SK-N-SH (cell line): ENCODE data around the gene MARCHF11. TPM values are rescaled to one million over a fixed set of nuclear protein-coding genes. Genes with fewer than 3 reads are reported as not detected.

ENCODE experiments used
- CTCF ChIA-PET: fragments of 300-600, 350-600 bp; formaldehyde crosslinking; extraction: SDS; loops from one replicate; lab custom pipeline; 2021; lab: Yijun Ruan, JAX
- POLR2A ChIA-PET: fragments of 350-600 bp; sonication (Branson Sonifier 250); formaldehyde crosslinking; extraction: SDS; loops from one replicate; lab custom pipeline; 2020; ENCODE audit warnings: antibody characterized with exemption, inconsistent platforms; lab: Yijun Ruan, JAX
- DNase-seq: peaks from one replicate; pipeline ENCODE4 v3.0.0; 2012
- H2AFZ ChIP-seq: fragments of 200-600 bp; sonication (generic); 2 replicates; pipeline ENCODE4 v1.8.1; 2016; ENCODE audit warnings: antibody characterized with exemption, mild to moderate bottlenecking, low read depth
- H3F3A ChIP-seq: fragments of 200-600 bp; sonication (generic); replicated peaks from 2 replicates; pipeline ENCODE3; 2016; ENCODE audit warnings: antibody characterized with exemption, mild to moderate bottlenecking; ENCODE audit not compliant: insufficient read depth
- H3K27ac ChIP-seq, 2 experiments: fragments of 200-500 bp in 1 of 2; fragments of 200-600 bp in 1 of 2; sonication (Bioruptor generic) in 1 of 2; sonication (generic), shearing (Covaris generic) in 1 of 2; 2 replicates each; pipeline versions ENCODE4 v1.5.1 to v1.6.1; 2014 to 2016; ENCODE audit warnings: low read depth in 2 of 2, inconsistent platforms in 1 of 2, low read length in 1 of 2, mild to moderate bottlenecking in 1 of 2, mixed read lengths in 1 of 2
- H3K27me3 ChIP-seq: fragments of 200-600 bp; sonication (generic), shearing (Covaris generic); 2 replicates; pipeline ENCODE4 v1.6.1; 2016; ENCODE audit warnings: mixed run types; ENCODE audit not compliant: insufficient read depth
- H3K36me3 ChIP-seq, 2 experiments: fragments of 200-500 bp in 1 of 2; fragments of 200-600 bp in 1 of 2; sonication (Bioruptor generic) in 1 of 2; sonication (generic) in 1 of 2; replicated peaks in 1 of 2; 2 replicates each; pipeline versions ENCODE3 to v1.5.1; 2014 to 2016; ENCODE audit warnings: low read length in 1 of 2, mild to moderate bottlenecking in 1 of 2; ENCODE audit not compliant: insufficient read depth in 2 of 2, control insufficient read depth in 1 of 2
- H3K4me1 ChIP-seq, 2 experiments: fragments of 200-500 bp in 1 of 2; fragments of 200-600 bp in 1 of 2; sonication (Bioruptor generic) in 1 of 2; sonication (generic), shearing (Covaris generic) in 1 of 2; 2 replicates each; pipeline versions ENCODE4 v1.5.1 to v1.6.1; 2014 to 2016; ENCODE audit warnings: low read depth in 1 of 2, low read length in 1 of 2, mixed run types in 1 of 2; ENCODE audit not compliant: insufficient read depth in 2 of 2, control insufficient read depth in 1 of 2
- H3K4me2 ChIP-seq: fragments of 200-600 bp; sonication (generic), shearing (Covaris generic); 2 replicates; pipeline ENCODE4 v1.6.1; 2017; ENCODE audit warnings: mixed run types
- H3K4me3 ChIP-seq, 2 experiments: fragments of 200-500 bp in 1 of 2; fragments of 200-600 bp in 1 of 2; sonication (Bioruptor generic) in 1 of 2; sonication (generic), shearing (Covaris generic) in 1 of 2; 2 replicates each; pipeline versions ENCODE4 v1.5.1 to v1.8.1; 2014 to 2016; ENCODE audit warnings: low read depth in 2 of 2, inconsistent platforms in 1 of 2, low read length in 1 of 2, mild to moderate bottlenecking in 1 of 2, mixed read lengths in 1 of 2, moderate library complexity in 1 of 2
- H3K79me2 ChIP-seq: fragments of 200-600 bp; sonication (generic); 2 replicates; pipeline ENCODE4 v1.8.1; 2017; ENCODE audit warnings: mild to moderate bottlenecking; ENCODE audit not compliant: insufficient read depth
- H3K9ac ChIP-seq: fragments of 200-600 bp; sonication (generic); 2 replicates; pipeline ENCODE4 v1.6.1; 2017; ENCODE audit warnings: mixed run types
- H3K9me2 ChIP-seq: fragments of 200-600 bp; sonication (generic); 2 replicates; pipeline ENCODE4 v1.6.1; 2017; ENCODE audit warnings: mixed run types
- H3K9me3 ChIP-seq: fragments of 200-600 bp; sonication (generic); 2 replicates; pipeline ENCODE4 v1.6.1; 2017; ENCODE audit warnings: mixed run types, mild to moderate bottlenecking, moderate library complexity
- H4K20me1 ChIP-seq: fragments of 200-600 bp; sonication (generic); 2 replicates; pipeline ENCODE4 v1.6.1; 2017; ENCODE audit warnings: mild to moderate bottlenecking, mixed run types; ENCODE audit not compliant: insufficient read depth
- CTCF ChIP-seq: fragments of 200-600 bp; sonication (generic); IDR thresholded peaks from 2 replicates; pipeline ENCODE4 v1.6.1; 2017; ENCODE audit warnings: antibody characterized with exemption, mild to moderate bottlenecking, moderate library complexity
- ELF1 ChIP-seq: IDR thresholded peaks from 2 replicates; pipeline ENCODE4 v1.4.0; 2012
- FOXM1 ChIP-seq: IDR thresholded peaks from 2 replicates; pipeline ENCODE4 v1.4.0; 2012; ENCODE audit warnings: low read depth, mild to moderate bottlenecking
- GABPA ChIP-seq: IDR thresholded peaks from 2 replicates; pipeline ENCODE4 v1.4.0; 2012; ENCODE audit warnings: low read depth, mild to moderate bottlenecking
- GATA2 ChIP-seq: sonication (generic); formaldehyde crosslinking; IDR thresholded peaks from 2 replicates; pipeline ENCODE4 v1.5.0; 2020; ENCODE audit warnings: mild to moderate bottlenecking, missing genetic modification reagents
- MEF2A ChIP-seq: IDR thresholded peaks from 2 replicates; pipeline ENCODE4 v1.4.0; 2012; ENCODE audit warnings: low read depth, borderline replicate concordance
- MXI1 ChIP-seq: IDR thresholded peaks from 2 replicates; pipeline ENCODE4 v1.6.1; 2012; ENCODE audit warnings: mild to moderate bottlenecking, low read depth, low read length, improper control_type of control experiment
- POLR2AphosphoS5 ChIP-seq: IDR thresholded peaks from 2 replicates; pipeline ENCODE4 v1.6.1; 2012; ENCODE audit warnings: low read depth, low read length
- RAD21 ChIP-seq: IDR thresholded peaks from 2 replicates; pipeline ENCODE4 v1.6.1; 2012; ENCODE audit warnings: mild to moderate bottlenecking, low read length
- SMC3 ChIP-seq: IDR thresholded peaks from 2 replicates; pipeline ENCODE4 v1.6.1; 2012; ENCODE audit warnings: low read depth, low read length, improper control_type of control experiment
- TAF1 ChIP-seq: IDR thresholded peaks from 2 replicates; pipeline ENCODE4 v1.6.1; 2012; ENCODE audit warnings: low read depth, mild to moderate bottlenecking, low read length, moderate library complexity, borderline replicate concordance
- TCF12 ChIP-seq: IDR thresholded peaks from 2 replicates; pipeline ENCODE4 v1.4.0; 2012
- YY1 ChIP-seq: IDR thresholded peaks from 2 replicates; pipeline ENCODE4 v1.4.0; 2012; ENCODE audit warnings: low read depth, mild to moderate bottlenecking
- WGBS: methylation state at CpG from one replicate; pipeline ENCODE4 v1.1.6; 2017; ENCODE audit warnings: low lambda C conversion rate; 5-methylcytosine and 5-hydroxymethylcytosine counted together
- polyA plus RNA-seq, 3 experiments: library from polyadenylated mRNA; depleted of rRNA; stranded (reverse); fragments of >200 nt; gene quantifications; 2 replicates each; pipeline ENCODE4 v1.2.3, GENCODE V29; 2012
- TF ChIP-seq, protein P1 (sequence below): IDR thresholded peaks from 2 replicates; pipeline ENCODE4 v1.6.1; 2012; ENCODE audit warnings: mild to moderate bottlenecking, low read depth, low read length, moderate library complexity
- TF ChIP-seq, protein P2 (sequence below): fragments of 150-350 bp; IDR thresholded peaks from 2 replicates; pipeline ENCODE4 v1.6.1; 2017; ENCODE audit warnings: antibody characterized with exemption, low read length, low read depth, borderline replicate concordance

MARCHF11 gene
- polyA plus RNA-seq, 1 of the 3 experiments (the other 2 are of a cell fraction) = 1.7 TPM

DNA sequence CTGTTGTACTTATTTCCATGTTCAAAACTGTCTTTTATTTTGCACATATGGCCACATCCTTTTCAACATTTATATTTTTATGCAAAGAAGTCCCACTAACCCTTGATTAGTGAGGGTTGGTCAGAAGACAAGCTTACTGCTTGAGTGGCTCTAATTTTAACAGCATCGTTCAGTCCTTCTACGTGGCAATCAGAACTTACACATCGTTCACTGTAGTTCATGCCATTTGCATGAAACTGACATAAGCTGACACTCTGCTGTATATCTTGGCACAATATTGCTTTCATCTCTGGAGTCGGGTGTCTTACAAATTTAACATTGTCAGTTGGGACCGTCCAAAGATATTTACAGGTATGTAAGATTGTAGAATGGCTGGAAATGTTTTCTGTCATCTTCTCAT lies 50.6 kb downstream of the MARCHF11 start:
- no peaks in the 10 kb centered on the region for H4K20me1 ChIP-seq
- ChIA-PET CTCF (interaction anchor here (0.7 to 1.3 kb wide), 4 partner anchors 10 to 327 kb away, joined by 3 read pairs; no protein-coding TSS in a partner anchor), POLR2A (no interaction called here)
- TF ChIP-seq POLR2AphosphoS5 (no peak), CTCF (no peak), SMC3 (no peak), TCF12 (no peak), GATA2 (no peak), TAF1 (no peak), MEF2A (no peak), YY1 (no peak), GABPA (no peak), ELF1 (no peak), FOXM1 (no peak), RAD21 (no peak), MXI1 (no peak)
- TF ChIP-seq, protein P1, sequence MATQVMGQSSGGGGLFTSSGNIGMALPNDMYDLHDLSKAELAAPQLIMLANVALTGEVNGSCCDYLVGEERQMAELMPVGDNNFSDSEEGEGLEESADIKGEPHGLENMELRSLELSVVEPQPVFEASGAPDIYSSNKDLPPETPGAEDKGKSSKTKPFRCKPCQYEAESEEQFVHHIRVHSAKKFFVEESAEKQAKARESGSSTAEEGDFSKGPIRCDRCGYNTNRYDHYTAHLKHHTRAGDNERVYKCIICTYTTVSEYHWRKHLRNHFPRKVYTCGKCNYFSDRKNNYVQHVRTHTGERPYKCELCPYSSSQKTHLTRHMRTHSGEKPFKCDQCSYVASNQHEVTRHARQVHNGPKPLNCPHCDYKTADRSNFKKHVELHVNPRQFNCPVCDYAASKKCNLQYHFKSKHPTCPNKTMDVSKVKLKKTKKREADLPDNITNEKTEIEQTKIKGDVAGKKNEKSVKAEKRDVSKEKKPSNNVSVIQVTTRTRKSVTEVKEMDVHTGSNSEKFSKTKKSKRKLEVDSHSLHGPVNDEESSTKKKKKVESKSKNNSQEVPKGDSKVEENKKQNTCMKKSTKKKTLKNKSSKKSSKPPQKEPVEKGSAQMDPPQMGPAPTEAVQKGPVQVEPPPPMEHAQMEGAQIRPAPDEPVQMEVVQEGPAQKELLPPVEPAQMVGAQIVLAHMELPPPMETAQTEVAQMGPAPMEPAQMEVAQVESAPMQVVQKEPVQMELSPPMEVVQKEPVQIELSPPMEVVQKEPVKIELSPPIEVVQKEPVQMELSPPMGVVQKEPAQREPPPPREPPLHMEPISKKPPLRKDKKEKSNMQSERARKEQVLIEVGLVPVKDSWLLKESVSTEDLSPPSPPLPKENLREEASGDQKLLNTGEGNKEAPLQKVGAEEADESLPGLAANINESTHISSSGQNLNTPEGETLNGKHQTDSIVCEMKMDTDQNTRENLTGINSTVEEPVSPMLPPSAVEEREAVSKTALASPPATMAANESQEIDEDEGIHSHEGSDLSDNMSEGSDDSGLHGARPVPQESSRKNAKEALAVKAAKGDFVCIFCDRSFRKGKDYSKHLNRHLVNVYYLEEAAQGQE = no peak
- TF ChIP-seq, protein P2, sequence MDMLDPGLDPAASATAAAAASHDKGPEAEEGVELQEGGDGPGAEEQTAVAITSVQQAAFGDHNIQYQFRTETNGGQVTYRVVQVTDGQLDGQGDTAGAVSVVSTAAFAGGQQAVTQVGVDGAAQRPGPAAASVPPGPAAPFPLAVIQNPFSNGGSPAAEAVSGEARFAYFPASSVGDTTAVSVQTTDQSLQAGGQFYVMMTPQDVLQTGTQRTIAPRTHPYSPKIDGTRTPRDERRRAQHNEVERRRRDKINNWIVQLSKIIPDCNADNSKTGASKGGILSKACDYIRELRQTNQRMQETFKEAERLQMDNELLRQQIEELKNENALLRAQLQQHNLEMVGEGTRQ = no peak
- no peaks in the 10 kb centered on the region for H3K27me3 ChIP-seq
- H3K27ac ChIP-seq = no peak overlapping the region
- H3K4me2 ChIP-seq = no peak overlapping the region
- no peak overlapping the region for H3K9ac ChIP-seq
- WGBS = 38% methylated on average over 5 of the region's 5 CpGs
- H3K36me3 ChIP-seq = peaks cover 0 to 3% of the 10 kb centered on the region in 2 experiments
- H3K9me2 ChIP-seq = no peaks in the 10 kb centered on the region
- no peaks in the 10 kb centered on the region for H3F3A ChIP-seq
- H3K79me2 ChIP-seq = no peaks in the 10 kb centered on the region
- no peaks in the 10 kb centered on the region for H3K9me3 ChIP-seq
- peaks cover 0 to 21% of the 10 kb centered on the region in 2 experiments; a peak in 2 of 4 replicates for H3K4me1 ChIP-seq
- no peak for DNase-seq
- no peak overlapping the region for H3K4me3 ChIP-seq
- H2AFZ ChIP-seq = no peak overlapping the region
